PFSK-1 (cell line): Measurements from ENCODE around the gene AHI1.

ENCODE experiments used
- FOXP2 ChIP-seq: optimal IDR thresholded peaks from 2 replicates; pipeline ENCODE3; 2011; ENCODE audit warnings: borderline replicate concordance, control low read depth, inconsistent platforms; ENCODE audit not compliant: insufficient read depth; ENCODE audit errors: extremely low read length, extremely low read depth
- POLR2AphosphoS5 ChIP-seq: IDR thresholded peaks from 2 replicates; pipeline ENCODE4 v1.6.1; 2012; ENCODE audit warnings: low read depth, mild to moderate bottlenecking, control low read depth, low read length, moderate library complexity
- REST ChIP-seq, 2 experiments: IDR thresholded peaks; 2 replicates each; pipeline versions ENCODE4 v1.6.1 to v1.8.0; 2011 to 2012; ENCODE audit warnings: low read depth in 2 of 2, low read length in 2 of 2, control low read depth in 1 of 2, inconsistent platforms in 1 of 2, mild to moderate bottlenecking in 1 of 2, moderate library complexity in 1 of 2; ENCODE audit not compliant: insufficient read depth in 1 of 2
- SIN3A ChIP-seq: IDR thresholded peaks from 2 replicates; pipeline ENCODE4 v1.6.1; 2012; ENCODE audit warnings: mild to moderate bottlenecking, low read length, moderate library complexity, borderline replicate concordance; ENCODE audit not compliant: insufficient read depth
- TAF1 ChIP-seq: IDR thresholded peaks from 2 replicates; pipeline ENCODE4 v1.6.1; 2012; ENCODE audit warnings: low read length, control low read depth, borderline replicate concordance; ENCODE audit not compliant: insufficient read depth

The AHI1 gene

GRCh38 chr6:135268740-135269139 is 228.8 kb downstream of the AHI1 start:
- no peak for TF ChIP-seq SIN3A
- no peak for TF ChIP-seq REST (IDR thresholded peaks at IDR 0.05; ENCODE audit: insufficient read depth in 1 of 2, low read depth in 2 of 2, low read length in 2 of 2)
- no peak for TF ChIP-seq POLR2AphosphoS5

- TF ChIP-seq REST (IDR thresholded peaks at IDR 0.05; ENCODE audit: insufficient read depth in 1 of 2, low read depth in 2 of 2, low read length in 2 of 2) = no peak
Observed at GRCh38 chr6:135268263-135268662, 229.3 kb downstream of the AHI1 start.

- TF ChIP-seq POLR2AphosphoS5 (no peak), FOXP2 (no peak), REST (IDR thresholded peaks at IDR 0.05; ENCODE audit: insufficient read depth in 1 of 2, low read depth in 2 of 2, low read length in 2 of 2) (no peak)
Observed at GRCh38 chr6:135267085-135267484, 230.5 kb downstream of the AHI1 start.

- TF ChIP-seq SIN3A = no peak
- TF ChIP-seq TAF1 = no peak
- no peak for TF ChIP-seq FOXP2
- no peak for TF ChIP-seq REST (IDR thresholded peaks at IDR 0.05; ENCODE audit: insufficient read depth in 1 of 2, low read depth in 2 of 2, low read length in 2 of 2)
Observed at GRCh38 chr6:135266675-135267074, 230.9 kb downstream of the AHI1 start.

GRCh38 chr6:135265278-135265677 is 232.3 kb downstream of the AHI1 start:
- TF ChIP-seq SIN3A = no peak
- no peak for TF ChIP-seq FOXP2
- TF ChIP-seq REST (IDR thresholded peaks at IDR 0.05; ENCODE audit: insufficient read depth in 1 of 2, low read depth in 2 of 2, low read length in 2 of 2) = no peak
- TF ChIP-seq TAF1 = no peak
- no peak for TF ChIP-seq POLR2AphosphoS5
